NCI-H1436 treated with DMSO at 0.1 percent for 48 hours (cell line): ENCODE measurements around the gene LSM14B.
"Not testable (repeated sequence)": the region's sequence is repeated elsewhere in the genome, so short reads cannot be mapped to it uniquely, and the experiment has no call there.

Source experiments
- DNase-seq: peaks from one replicate; lab custom pipeline; 2025; lab: John Stamatoyannopoulos, UW

Gene LSM14B

GRCh38 chr20:62114894-62115293 lies 7.4 kb upstream of the LSM14B start:
- DNase-seq: no peak

GRCh38 chr20:62115800-62116407 lies 6.4 kb upstream of the LSM14B start:
- DNase-seq: not testable (repeated sequence)

GRCh38 chr20:62116558-62117361 lies 5.5 kb upstream of the LSM14B start:
- no peak for DNase-seq

- no peak for DNase-seq
Observed at GRCh38 chr20:62117362-62117646, 5.0 kb upstream of the LSM14B start.

- DNase-seq: no peak
Observed at GRCh38 chr20:62117658-62118057, 4.6 kb upstream of the LSM14B start.

- no peak for DNase-seq
Observed at GRCh38 chr20:62118113-62119043, 3.9 kb upstream of the LSM14B start.

GRCh38 chr20:62119115-62119514 lies 3.2 kb upstream of the LSM14B start:
- DNase-seq: no peak

GRCh38 chr20:62119591-62120364 lies 2.5 kb upstream of the LSM14B start:
- no peak for DNase-seq

GRCh38 chr20:62120365-62120762 lies 1.9 kb upstream of the LSM14B start:
- no peak for DNase-seq

GRCh38 chr20:62120990-62121775 lies 1.1 kb upstream of the LSM14B start:
- DNase-seq: no peak

- DNase-seq: no peak
Observed at GRCh38 chr20:62122654-62123449, 577 bp downstream of the LSM14B start.

- DNase-seq: no peak
Observed at GRCh38 chr20:62123450-62124118, 1.3 kb downstream of the LSM14B start.

- no peak for DNase-seq
Observed at GRCh38 chr20:62126141-62126540, 3.9 kb downstream of the LSM14B start.

GRCh38 chr20:62127799-62128198 lies 5.5 kb downstream of the LSM14B start:
- no peak for DNase-seq

- no peak for DNase-seq
Observed at GRCh38 chr20:62128502-62128901, 6.2 kb downstream of the LSM14B start.

- DNase-seq: no peak
Observed at GRCh38 chr20:62129731-62130531, 7.7 kb downstream of the LSM14B start.

GRCh38 chr20:62131560-62132320 lies 9.5 kb downstream of the LSM14B start:
- DNase-seq: no peak

- DNase-seq: no peak
Observed at GRCh38 chr20:62132421-62132820, 10.1 kb downstream of the LSM14B start.
